ENCODE data around the gene NTNG1.

NTNG1 gene

GRCh38 chr1:107389410-107390396, 248.9 kb downstream of the NTNG1 start:
- no peak for DNase-seq (ENCODE audit: extremely low read depth in 1 of 2, low read depth in 1 of 2)

DNA sequence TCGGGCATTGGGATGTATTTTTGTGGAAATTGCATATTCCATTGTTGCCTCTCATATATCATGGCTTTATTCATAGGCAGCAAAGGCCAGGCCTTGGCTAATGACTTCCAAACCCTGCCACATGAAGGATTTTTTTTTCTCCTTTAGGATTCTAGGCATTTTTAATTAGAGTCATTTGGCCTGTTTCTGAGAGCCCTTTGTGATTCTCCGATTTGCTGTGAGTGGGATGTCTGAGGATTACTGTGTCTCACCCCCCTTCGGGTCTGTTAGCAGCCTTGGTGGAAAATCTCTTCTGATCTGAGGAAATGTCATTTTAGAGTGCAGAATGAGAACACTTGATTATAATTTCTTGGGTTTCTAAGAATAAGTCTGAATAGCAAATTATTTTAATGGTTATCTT, 253.5 kb downstream of the NTNG1 start:
- no peak for DNase-seq (ENCODE audit: extremely low read depth in 1 of 2, low read depth in 1 of 2)

GRCh38 chr1:107401704-107402103, 260.9 kb downstream of the NTNG1 start:
- no peak for DNase-seq (ENCODE audit: extremely low read depth in 1 of 2, low read depth in 1 of 2)

DNA sequence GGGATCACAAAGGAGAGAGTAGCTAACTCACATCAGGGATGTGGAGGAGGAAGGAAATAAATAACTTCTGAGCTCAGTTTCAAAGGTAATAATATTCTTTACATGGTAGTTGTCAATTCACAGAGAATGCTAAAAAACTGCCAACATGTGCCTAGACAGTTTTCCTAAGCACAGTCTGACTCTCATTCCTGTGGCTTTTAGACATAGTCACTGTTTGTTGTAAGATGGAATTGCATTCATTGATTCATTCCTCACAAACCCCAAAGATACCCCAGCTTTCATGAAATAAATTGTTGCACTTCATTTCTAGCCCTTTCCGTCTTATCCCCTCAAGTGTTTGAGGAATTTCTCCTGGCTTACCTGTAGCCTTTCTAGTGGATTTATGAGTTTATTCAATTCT, 263.9 kb downstream of the NTNG1 start:
- DNase-seq (ENCODE audit: extremely low read depth in 1 of 2, low read depth in 1 of 2) = no peak

DNA sequence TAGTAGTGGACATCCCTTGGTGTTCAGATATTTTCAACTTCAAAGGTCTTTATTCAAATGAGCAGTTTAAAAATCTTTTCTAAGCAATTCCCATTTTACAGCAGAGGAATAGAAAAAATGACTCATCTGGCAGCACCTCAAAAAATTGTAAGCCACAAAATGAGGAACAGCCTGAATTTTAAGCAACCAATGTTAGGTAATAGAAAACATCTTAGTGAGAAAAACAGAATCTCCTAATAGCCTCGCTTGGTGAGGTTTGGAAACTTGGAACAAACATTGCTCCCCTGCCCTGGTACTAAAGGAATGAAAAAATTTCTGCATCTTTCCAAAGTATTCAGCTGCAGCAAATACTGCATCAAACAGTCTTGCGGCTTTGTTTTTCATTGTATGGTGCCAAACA, 264.4 kb downstream of the NTNG1 start:
- no peak for DNase-seq (ENCODE audit: extremely low read depth in 1 of 2, low read depth in 1 of 2)

- no peak for DNase-seq (ENCODE audit: extremely low read depth in 1 of 2, low read depth in 1 of 2)
Observed at GRCh38 chr1:107407011-107407410, 266.2 kb downstream of the NTNG1 start.

DNA sequence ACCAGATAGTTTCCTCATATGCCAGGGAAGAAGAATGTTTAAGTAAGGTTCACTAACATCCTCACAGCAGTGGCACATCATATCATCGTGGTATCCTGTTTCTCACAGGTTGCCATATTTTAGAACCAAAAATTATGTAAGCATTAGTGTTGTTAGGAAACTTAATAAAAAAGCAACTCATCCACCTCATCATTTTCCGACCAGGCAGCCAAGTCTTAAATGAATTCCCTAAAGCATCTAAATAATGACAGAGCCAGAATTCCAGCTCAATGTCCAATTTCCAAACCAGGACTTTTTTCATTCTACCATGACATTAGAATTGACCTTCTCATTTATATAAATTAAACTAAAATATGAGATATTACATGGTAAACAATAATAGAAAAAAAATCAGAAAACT, 272.7 kb downstream of the NTNG1 start:
- DNase-seq (ENCODE audit: extremely low read depth in 1 of 2, low read depth in 1 of 2) = no peak

- no peak for DNase-seq (ENCODE audit: extremely low read depth in 1 of 2, low read depth in 1 of 2)
Observed at GRCh38 chr1:107413951-107414350, 273.1 kb downstream of the NTNG1 start.

GRCh38 chr1:107414550-107414949, 273.7 kb downstream of the NTNG1 start:
- DNase-seq (ENCODE audit: extremely low read depth in 1 of 2, low read depth in 1 of 2) = no peak

- no peak for DNase-seq (ENCODE audit: extremely low read depth in 1 of 2, low read depth in 1 of 2)
Observed at GRCh38 chr1:107415241-107415640, 274.4 kb downstream of the NTNG1 start.

- no peak for DNase-seq (ENCODE audit: extremely low read depth in 1 of 2, low read depth in 1 of 2)
Observed at GRCh38 chr1:107419003-107419402, 278.2 kb downstream of the NTNG1 start.

DNA sequence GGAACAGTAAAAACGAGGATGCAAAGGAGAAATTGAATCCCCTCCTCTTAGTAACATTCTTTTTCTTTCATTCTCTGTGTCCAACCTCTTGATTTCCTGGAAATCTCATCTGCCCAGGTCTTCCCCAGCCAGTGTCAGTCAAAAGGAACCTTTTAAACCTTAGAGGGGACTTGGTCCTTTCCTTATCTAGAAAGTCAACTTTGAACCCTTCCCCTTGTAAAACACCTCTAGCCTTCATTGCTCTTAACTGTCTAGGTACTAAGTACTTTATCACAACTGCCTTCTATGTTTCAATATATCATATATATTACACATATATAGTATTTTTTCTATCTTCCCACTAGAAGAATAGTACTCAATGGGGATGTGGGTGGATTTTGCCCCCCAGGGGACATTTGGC, 282.1 kb downstream of the NTNG1 start:
- no peak for DNase-seq (ENCODE audit: extremely low read depth in 1 of 2, low read depth in 1 of 2)

DNA sequence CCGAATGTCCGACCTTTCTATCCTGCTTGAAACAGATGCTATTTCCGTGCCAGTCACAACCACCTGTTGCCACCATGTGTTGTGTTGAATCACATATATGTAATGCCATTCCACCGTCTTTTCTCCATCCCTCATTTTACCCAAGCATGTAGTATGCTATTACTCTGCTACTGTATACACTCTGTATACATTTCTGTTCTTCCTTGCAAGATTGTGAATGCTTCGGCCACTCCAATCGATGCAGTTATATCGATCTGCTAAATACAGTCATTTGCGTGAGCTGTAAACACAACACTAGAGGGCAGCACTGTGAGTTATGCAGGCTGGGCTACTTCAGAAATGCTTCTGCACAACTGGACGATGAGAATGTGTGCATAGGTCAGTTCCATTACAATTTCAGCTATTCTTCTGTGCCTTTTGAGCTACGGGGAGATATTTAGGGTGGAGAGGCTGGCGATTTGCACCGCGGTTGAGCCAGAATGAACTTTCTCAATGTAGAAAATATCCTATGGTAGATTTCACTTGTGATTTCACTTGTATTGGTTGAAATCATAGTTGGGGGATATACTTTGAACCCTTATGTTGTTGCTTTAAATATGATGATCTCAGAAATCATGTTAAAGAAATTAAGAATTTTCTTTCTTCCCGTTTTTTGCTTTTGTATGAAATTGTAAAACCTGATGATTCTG, 289.8 kb downstream of the NTNG1 start:
- DNase-seq (ENCODE audit: extremely low read depth in 1 of 2, low read depth in 1 of 2) = no peak

- no peak for DNase-seq (ENCODE audit: extremely low read depth in 1 of 2, low read depth in 1 of 2)
Observed at GRCh38 chr1:107432108-107432507, 291.3 kb downstream of the NTNG1 start.

DNA sequence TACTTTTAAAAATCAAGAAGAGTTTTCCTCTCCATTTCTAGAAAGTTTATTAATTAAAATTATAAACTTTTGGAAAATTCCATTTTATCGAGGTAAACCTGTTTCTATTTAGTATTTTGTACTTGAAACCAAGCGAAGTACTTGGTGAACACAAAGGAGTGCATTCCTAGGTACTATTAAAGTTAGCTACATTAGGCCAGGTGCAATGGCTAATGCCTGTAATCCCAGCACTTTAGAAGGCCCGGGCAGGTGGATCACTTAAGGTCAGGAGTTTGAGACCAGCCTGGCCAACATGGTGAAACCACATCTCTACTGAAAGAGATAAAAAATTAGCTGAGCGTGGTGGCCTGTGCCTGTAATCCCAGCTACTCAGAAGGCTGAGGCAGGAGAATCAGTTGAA, 292.2 kb downstream of the NTNG1 start:
- no peak for DNase-seq (ENCODE audit: extremely low read depth in 1 of 2, low read depth in 1 of 2)

- DNase-seq (ENCODE audit: extremely low read depth in 1 of 2, low read depth in 1 of 2) = no peak
Observed at GRCh38 chr1:107433635-107434360, 293.0 kb downstream of the NTNG1 start.

DNA sequence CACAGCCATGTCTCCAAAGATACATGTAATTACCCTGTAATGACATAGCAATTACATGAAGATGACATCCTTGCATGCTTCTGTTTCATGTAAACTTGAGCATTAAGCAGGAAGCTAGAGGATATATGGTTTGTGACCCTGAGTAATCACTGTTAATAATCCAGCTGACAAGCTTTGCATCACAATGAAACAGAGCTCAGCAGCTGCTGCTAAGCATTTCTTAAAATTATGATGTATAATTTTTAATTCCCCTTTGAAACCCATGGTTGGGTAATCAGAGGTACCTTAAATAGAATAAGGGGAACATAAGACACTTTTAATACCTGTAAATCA, 293.5 kb downstream of the NTNG1 start:
- no peak for DNase-seq (ENCODE audit: extremely low read depth in 1 of 2, low read depth in 1 of 2)

DNA sequence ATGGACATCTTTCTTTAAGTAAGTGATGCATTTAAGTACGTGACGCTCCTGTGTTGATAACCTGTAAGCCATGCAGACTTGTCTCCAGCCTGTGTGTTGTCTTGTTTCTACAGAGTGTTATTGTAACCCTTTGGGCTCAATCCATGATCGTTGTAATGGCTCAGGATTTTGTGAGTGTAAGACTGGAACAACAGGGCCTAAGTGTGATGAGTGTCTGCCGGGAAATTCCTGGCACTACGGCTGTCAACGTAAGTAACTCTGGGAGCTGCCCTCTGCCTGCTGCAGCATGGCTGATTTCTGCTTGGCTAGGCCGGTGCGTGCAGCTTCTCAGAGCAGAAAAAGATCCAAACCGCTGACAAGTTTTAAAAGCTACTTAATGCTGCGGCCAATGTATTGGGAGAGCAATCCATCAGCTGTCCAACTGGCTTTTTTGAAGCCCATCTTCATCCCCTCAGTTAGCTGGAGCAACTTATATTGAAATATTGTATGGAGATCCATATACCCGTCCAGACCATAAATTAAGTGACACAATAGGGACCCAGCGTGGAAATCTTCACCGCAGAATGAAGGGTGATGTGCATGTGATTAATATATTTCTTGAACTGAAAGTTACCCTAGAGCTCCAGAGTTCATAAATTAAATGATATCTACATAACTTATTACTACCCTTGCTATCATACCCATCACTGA, 295.9 kb downstream of the NTNG1 start:
- no peak for DNase-seq (ENCODE audit: extremely low read depth in 1 of 2, low read depth in 1 of 2)

- no peak for DNase-seq (ENCODE audit: extremely low read depth in 1 of 2, low read depth in 1 of 2)
Observed at GRCh38 chr1:107439567-107439966, 298.7 kb downstream of the NTNG1 start.

DNA sequence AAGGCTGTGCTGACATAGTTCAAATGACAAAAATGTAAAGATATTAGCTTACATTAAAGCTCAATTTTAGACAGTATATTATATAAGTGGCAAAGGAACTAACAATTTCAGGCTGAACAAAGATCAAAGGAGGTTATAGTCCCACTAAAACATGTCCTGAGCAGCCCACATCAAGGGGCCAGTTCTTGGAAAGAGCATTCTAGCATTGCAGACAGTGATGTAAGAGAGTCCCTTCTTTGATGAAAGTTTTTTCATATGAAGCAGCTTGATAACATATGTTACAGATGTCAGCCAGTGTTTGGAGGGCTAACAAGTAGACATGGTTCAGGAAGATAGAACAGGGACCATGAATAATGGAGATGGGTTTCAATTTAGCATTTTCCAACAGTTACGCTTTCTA, 301.7 kb downstream of the NTNG1 start:
- no peak for DNase-seq (ENCODE audit: extremely low read depth in 1 of 2, low read depth in 1 of 2)

GRCh38 chr1:107443027-107443426, 302.2 kb downstream of the NTNG1 start:
- no peak for DNase-seq (ENCODE audit: extremely low read depth in 1 of 2, low read depth in 1 of 2)
